Mucosa of stomach (tissue), 1 donor: Measurements from ENCODE around the gene SCUBE1.

Experiments used
- H3K27me3 ChIP-seq: one replicate; pipeline ENCODE4 v1.7.0; 2013; ENCODE audit warnings: mild to moderate bottlenecking, low read length; ENCODE audit not compliant: control insufficient read depth, insufficient read depth
- H3K36me3 ChIP-seq: one replicate; pipeline ENCODE4 v1.7.0; 2013; ENCODE audit warnings: low read length; ENCODE audit not compliant: control insufficient read depth, insufficient read depth
- H3K4me1 ChIP-seq: one replicate; pipeline ENCODE4 v1.7.0; 2013; ENCODE audit warnings: mild to moderate bottlenecking, low read length; ENCODE audit not compliant: control insufficient read depth, insufficient read depth
- H3K4me3 ChIP-seq: one replicate; pipeline ENCODE4 v1.7.0; 2013; ENCODE audit warnings: low read length
- H3K9ac ChIP-seq: one replicate; pipeline ENCODE4 v1.7.0; 2013; ENCODE audit warnings: mild to moderate bottlenecking, low read length, moderate library complexity
- H3K9me3 ChIP-seq: one replicate; pipeline ENCODE4 v1.7.0; 2013; ENCODE audit warnings: mild to moderate bottlenecking, low read length, moderate library complexity; ENCODE audit not compliant: control insufficient read depth
- donor health status: Pancreatic carcinoma.

The SCUBE1 gene

GRCh38 chr22:43220625-43221380 lies 122.4 kb downstream of the SCUBE1 start:
- H3K4me3 ChIP-seq, result no peak overlapping the region
- H3K4me1 ChIP-seq, result no peaks in the 10 kb centered on the region
- no peaks in the 10 kb centered on the region for H3K9me3 ChIP-seq
- H3K36me3 ChIP-seq, result no peaks in the 10 kb centered on the region
- no peaks in the 10 kb centered on the region for H3K27me3 ChIP-seq
- no peak overlapping the region for H3K9ac ChIP-seq

- Histone ChIP-seq H3K36me3 (no peaks in the 10 kb centered on the region), H3K9ac (no peak overlapping the region), H3K27me3 (peaks cover 4% of the 10 kb centered on the region), H3K9me3 (no peaks in the 10 kb centered on the region), H3K4me1 (no peaks in the 10 kb centered on the region), H3K4me3 (no peak overlapping the region)
Observed at GRCh38 chr22:43218786-43219185, 124.4 kb downstream of the SCUBE1 start.

GRCh38 chr22:43217285-43218030 lies 125.7 kb downstream of the SCUBE1 start:
- Histone ChIP-seq H3K27me3 (peaks cover 4% of the 10 kb centered on the region), H3K4me1 (no peaks in the 10 kb centered on the region), H3K9me3 (no peaks in the 10 kb centered on the region), H3K4me3 (no peak overlapping the region), H3K36me3 (no peaks in the 10 kb centered on the region), H3K9ac (no peak overlapping the region)

- H3K27me3 ChIP-seq, result peaks cover 4% of the 10 kb centered on the region
- H3K9ac ChIP-seq, result no peak overlapping the region
- no peak overlapping the region for H3K4me3 ChIP-seq
- no peaks in the 10 kb centered on the region for H3K9me3 ChIP-seq
- no peaks in the 10 kb centered on the region for H3K36me3 ChIP-seq
- no peaks in the 10 kb centered on the region for H3K4me1 ChIP-seq
Observed at GRCh38 chr22:43216738-43217137, 126.4 kb downstream of the SCUBE1 start.

GRCh38 chr22:43213962-43214361 lies 129.2 kb downstream of the SCUBE1 start:
- Histone ChIP-seq H3K9ac (no peak overlapping the region), H3K9me3 (no peaks in the 10 kb centered on the region)

GRCh38 chr22:43213051-43213450 lies 130.1 kb downstream of the SCUBE1 start:
- Histone ChIP-seq H3K36me3 (no peaks in the 10 kb centered on the region), H3K9me3 (no peaks in the 10 kb centered on the region), H3K9ac (no peak overlapping the region), H3K27me3 (peaks cover 4% of the 10 kb centered on the region), H3K4me1 (no peaks in the 10 kb centered on the region), H3K4me3 (no peak overlapping the region)

More at GRCh38 chr22:43213962-43214361, 129.2 kb downstream of the SCUBE1 start:
- no peak overlapping the region for H3K4me3 ChIP-seq
- H3K4me1 ChIP-seq, result no peaks in the 10 kb centered on the region
- H3K27me3 ChIP-seq, result peaks cover 4% of the 10 kb centered on the region
- H3K36me3 ChIP-seq, result no peaks in the 10 kb centered on the region

GRCh38 chr22:43212434-43212952 lies 130.7 kb downstream of the SCUBE1 start:
- H3K36me3 ChIP-seq, result no peaks in the 10 kb centered on the region
- no peak overlapping the region for H3K9ac ChIP-seq
- peaks cover 4% of the 10 kb centered on the region for H3K27me3 ChIP-seq
- no peaks in the 10 kb centered on the region for H3K4me1 ChIP-seq
- no peak overlapping the region for H3K4me3 ChIP-seq
- no peaks in the 10 kb centered on the region for H3K9me3 ChIP-seq

- Histone ChIP-seq H3K27me3 (peaks cover 4% of the 10 kb centered on the region), H3K36me3 (no peaks in the 10 kb centered on the region), H3K9ac (no peak overlapping the region), H3K9me3 (no peaks in the 10 kb centered on the region), H3K4me3 (no peak overlapping the region), H3K4me1 (no peaks in the 10 kb centered on the region)
Observed at GRCh38 chr22:43211941-43212433, 131.2 kb downstream of the SCUBE1 start.

GRCh38 chr22:43210631-43211515 lies 132.3 kb downstream of the SCUBE1 start:
- no peak overlapping the region for H3K9ac ChIP-seq
- H3K9me3 ChIP-seq, result no peaks in the 10 kb centered on the region
- peaks cover 4% of the 10 kb centered on the region for H3K27me3 ChIP-seq
- H3K36me3 ChIP-seq, result no peaks in the 10 kb centered on the region
- no peak overlapping the region for H3K4me3 ChIP-seq
- no peaks in the 10 kb centered on the region for H3K4me1 ChIP-seq

- Histone ChIP-seq H3K36me3 (no peaks in the 10 kb centered on the region), H3K9ac (no peak overlapping the region)
Observed at GRCh38 chr22:43209971-43210370, 133.2 kb downstream of the SCUBE1 start.

GRCh38 chr22:43209523-43209890 lies 133.7 kb downstream of the SCUBE1 start:
- Histone ChIP-seq H3K9me3 (no peaks in the 10 kb centered on the region), H3K27me3 (peaks cover 3% of the 10 kb centered on the region), H3K36me3 (no peaks in the 10 kb centered on the region), H3K9ac (no peak overlapping the region), H3K4me3 (no peak overlapping the region), H3K4me1 (peaks cover 9% of the 10 kb centered on the region)

More at GRCh38 chr22:43209971-43210370, 133.2 kb downstream of the SCUBE1 start:
- H3K9me3 ChIP-seq, result no peaks in the 10 kb centered on the region
- H3K4me3 ChIP-seq, result no peak overlapping the region
- H3K27me3 ChIP-seq, result peaks cover 4% of the 10 kb centered on the region
- peaks cover 8% of the 10 kb centered on the region for H3K4me1 ChIP-seq
